Central memory CD8-positive, alpha-beta T cell (primary cell): ENCODE data around the gene XCL2.

Source experiments
- ATAC-seq: fragments of 150-1000 bp; cut with Tn5 transposase; replicated peaks from 2 replicates; pipeline ENCODE4 v1.10.0; 2022; ENCODE audit warnings: mild to moderate bottlenecking, moderate FRiP score, moderate number of reproducible peaks; ENCODE audit not compliant: poor library complexity, severe bottlenecking; ENCODE audit errors: extremely low read depth
- DNase-seq, 2 donors: peaks; one replicate each; pipeline ENCODE4 v3.0.0; 2021; ENCODE audit warnings: low spot score in 2 of 2
- H3K27ac Mint-ChIP-seq: one replicate; pipeline ENCODE4 v1.8.0; 2022; ENCODE audit warnings: low read depth, mild to moderate bottlenecking, moderate library complexity, mixed read lengths
- H3K27me3 Mint-ChIP-seq: one replicate; pipeline ENCODE4 v1.8.0; 2022; ENCODE audit warnings: mixed read lengths
- H3K36me3 Mint-ChIP-seq: one replicate; pipeline ENCODE4 v1.8.0; 2022; ENCODE audit warnings: mild to moderate bottlenecking, moderate library complexity, mixed read lengths; ENCODE audit not compliant: insufficient read depth
- H3K4me1 Mint-ChIP-seq: one replicate; pipeline ENCODE4 v1.8.0; 2022; ENCODE audit warnings: mixed read lengths
- H3K4me3 Mint-ChIP-seq: one replicate; pipeline ENCODE4 v1.8.0; 2022; ENCODE audit warnings: mild to moderate bottlenecking, moderate library complexity, mixed read lengths
- H3K9me3 Mint-ChIP-seq: one replicate; pipeline ENCODE4 v1.8.0; 2022; ENCODE audit warnings: mixed read lengths

The XCL2 gene

GRCh38 chr1:168506204-168506819 is 37.5 kb downstream of the XCL2 start:
- ATAC-seq (no peak), DNase-seq (no peak)
- H3K27me3 Mint-ChIP-seq = no peaks in the 10 kb centered on the region
- H3K9me3 Mint-ChIP-seq = no peaks in the 10 kb centered on the region
- H3K4me1 Mint-ChIP-seq = peaks cover 52% of the 10 kb centered on the region
- H3K36me3 Mint-ChIP-seq = peaks cover 4% of the 10 kb centered on the region
- no peak overlapping the region for H3K4me3 Mint-ChIP-seq
- H3K27ac Mint-ChIP-seq = peak overlapping the region; percentile 57

- DNase-seq (no peak), ATAC-seq (no peak)
- Mint-ChIP-seq H3K4me1 (peaks cover 45% of the 10 kb centered on the region), H3K9me3 (no peaks in the 10 kb centered on the region), H3K27me3 (no peaks in the 10 kb centered on the region), H3K27ac (peak overlapping the region; percentile 57), H3K36me3 (peaks cover 3% of the 10 kb centered on the region), H3K4me3 (no peak overlapping the region)
These were observed 38.8 kb downstream of the XCL2 start for GRCh38 chr1:168505006-168505405.

- peaks cover 2% of the 10 kb centered on the region for H3K36me3 Mint-ChIP-seq
- no peaks in the 10 kb centered on the region for H3K27me3 Mint-ChIP-seq
- DNase-seq (no peak), ATAC-seq (peak; percentile 72)
- no peak overlapping the region for H3K4me3 Mint-ChIP-seq
- peaks cover 44% of the 10 kb centered on the region for H3K4me1 Mint-ChIP-seq
- H3K9me3 Mint-ChIP-seq = no peaks in the 10 kb centered on the region
- no peak overlapping the region for H3K27ac Mint-ChIP-seq
These were observed 39.5 kb downstream of the XCL2 start for GRCh38 chr1:168504064-168504837.

GRCh38 chr1:168499688-168500049 is 44.1 kb downstream of the XCL2 start:
- H3K27ac Mint-ChIP-seq = no peak overlapping the region
- DNase-seq (no peak), ATAC-seq (no peak)
- H3K27me3 Mint-ChIP-seq = no peaks in the 10 kb centered on the region
- H3K4me3 Mint-ChIP-seq = no peak overlapping the region
- no peaks in the 10 kb centered on the region for H3K9me3 Mint-ChIP-seq
- peaks cover 31% of the 10 kb centered on the region for H3K4me1 Mint-ChIP-seq
- no peaks in the 10 kb centered on the region for H3K36me3 Mint-ChIP-seq

- H3K4me3 Mint-ChIP-seq = no peak overlapping the region
- no peak for DNase-seq
- peaks cover 26% of the 10 kb centered on the region for H3K4me1 Mint-ChIP-seq
- H3K27ac Mint-ChIP-seq = no peak overlapping the region
- ATAC-seq = no peak
- no peaks in the 10 kb centered on the region for H3K9me3 Mint-ChIP-seq
- H3K27me3 Mint-ChIP-seq = no peaks in the 10 kb centered on the region
- H3K36me3 Mint-ChIP-seq = no peaks in the 10 kb centered on the region
These were observed 44.7 kb downstream of the XCL2 start for GRCh38 chr1:168498956-168499687.

GRCh38 chr1:168498159-168498631 is 45.6 kb downstream of the XCL2 start:
- H3K27ac Mint-ChIP-seq = no peak overlapping the region
- peaks cover 24% of the 10 kb centered on the region for H3K4me1 Mint-ChIP-seq
- H3K36me3 Mint-ChIP-seq = no peaks in the 10 kb centered on the region
- no peak for DNase-seq
- no peaks in the 10 kb centered on the region for H3K27me3 Mint-ChIP-seq
- ATAC-seq = no peak
- no peaks in the 10 kb centered on the region for H3K9me3 Mint-ChIP-seq
- H3K4me3 Mint-ChIP-seq = no peak overlapping the region

GRCh38 chr1:168497376-168497950 is 46.3 kb downstream of the XCL2 start:
- Mint-ChIP-seq H3K27ac (no peak overlapping the region), H3K4me3 (no peak overlapping the region), H3K36me3 (no peaks in the 10 kb centered on the region), H3K27me3 (no peaks in the 10 kb centered on the region), H3K9me3 (no peaks in the 10 kb centered on the region), H3K4me1 (peaks cover 22% of the 10 kb centered on the region)
- no peak for DNase-seq
- ATAC-seq = no peak

- H3K27ac Mint-ChIP-seq = no peak overlapping the region
- H3K4me1 Mint-ChIP-seq = peaks cover 6% of the 10 kb centered on the region
- H3K4me3 Mint-ChIP-seq = no peak overlapping the region
- ATAC-seq (no peak), DNase-seq (no peak)
- no peaks in the 10 kb centered on the region for H3K27me3 Mint-ChIP-seq
- no peaks in the 10 kb centered on the region for H3K36me3 Mint-ChIP-seq
- H3K9me3 Mint-ChIP-seq = no peaks in the 10 kb centered on the region
These were observed 52.2 kb downstream of the XCL2 start for GRCh38 chr1:168491527-168492164.
